ENCODE measurements around the gene HECTD4.

- TF ChIP-seq CTCF (conservative IDR thresholded peaks at IDR 0.05) (no peak), ZFX (IDR thresholded peaks at IDR 0.05) (no peak)
Measured at GRCh38 chr12:112122823-112123690, 259.2 kb downstream of the HECTD4 start.
